Activated CD8-positive, alpha-beta memory T cell treated with anti-CD3 and anti-CD28 coated beads for 1 hour (primary cell): ENCODE results near the gene OVCA2.

Experiments
- DNase-seq, 2 donors: peaks; one replicate each; pipeline ENCODE4 v3.0.0-alpha.2; 2020; ENCODE audit warnings: low read depth in 1 of 2; ENCODE audit errors: extremely low read depth in 1 of 2

OVCA2 gene

GRCh38 chr17:2063261-2064146 lies 21.7 kb downstream of the OVCA2 start:
- DNase-seq: no peak

- no peak for DNase-seq
Measured at GRCh38 chr17:2064147-2064489, 22.3 kb downstream of the OVCA2 start.

- no peak for DNase-seq
Measured at GRCh38 chr17:2064520-2064971, 22.7 kb downstream of the OVCA2 start.

GRCh38 chr17:2064980-2065785 lies 23.4 kb downstream of the OVCA2 start:
- no peak for DNase-seq

DNA sequence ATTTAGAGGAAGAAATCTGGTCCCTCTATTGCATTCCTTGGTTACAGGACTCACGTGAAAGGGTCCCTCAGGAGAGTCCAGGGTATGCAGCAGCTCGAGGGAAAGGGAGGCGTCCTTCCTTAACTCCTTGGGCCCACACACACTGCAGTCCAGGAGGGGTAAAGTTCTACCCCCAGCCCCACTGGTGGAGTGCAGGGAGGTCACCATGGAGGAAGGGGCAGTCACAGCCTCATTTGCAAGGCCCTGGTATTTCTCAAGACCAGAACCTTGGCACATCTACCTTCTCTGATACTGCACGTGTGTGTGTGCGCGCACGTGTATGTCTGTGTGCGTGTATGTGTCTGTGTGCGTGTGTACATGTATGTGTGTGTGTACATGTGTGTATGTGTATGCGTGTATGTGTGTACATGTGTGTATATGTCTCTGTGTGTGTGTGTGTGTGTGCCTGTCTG lies 24.2 kb downstream of the OVCA2 start:
- DNase-seq: no peak

DNA sequence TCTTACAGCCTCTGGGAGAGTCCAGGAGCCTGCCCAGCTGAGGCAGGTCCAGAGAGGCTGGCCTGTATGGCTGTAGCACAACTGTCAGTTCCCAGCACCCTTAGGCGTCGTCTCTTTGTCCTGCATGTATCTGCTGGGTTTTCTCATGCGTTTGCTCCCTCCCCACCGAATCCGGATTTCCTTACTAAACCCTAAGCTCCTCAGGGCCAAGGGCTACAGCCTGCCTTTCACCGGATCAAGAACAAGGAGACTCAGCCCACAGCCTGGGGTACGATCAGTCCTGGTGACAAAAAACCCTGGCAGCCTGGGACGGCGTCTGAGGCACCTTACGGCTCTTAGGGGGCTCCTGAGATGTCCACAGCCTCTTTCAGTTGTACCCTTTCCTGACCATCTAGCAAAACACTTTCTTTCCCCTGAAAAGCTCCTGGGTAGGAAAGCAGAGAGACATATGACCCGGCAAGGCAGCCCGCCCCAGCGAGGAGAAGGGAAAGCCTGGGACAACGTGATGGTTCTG lies 25.3 kb downstream of the OVCA2 start:
- no peak for DNase-seq

GRCh38 chr17:2067608-2068024 lies 25.8 kb downstream of the OVCA2 start:
- no peak for DNase-seq

- no peak for DNase-seq
Measured at GRCh38 chr17:2068031-2068518, 26.3 kb downstream of the OVCA2 start.

- DNase-seq: no peak
Measured at GRCh38 chr17:2068519-2069051, 26.8 kb downstream of the OVCA2 start.

GRCh38 chr17:2070241-2071023 lies 28.6 kb downstream of the OVCA2 start:
- no peak for DNase-seq

- no peak for DNase-seq
Measured at GRCh38 chr17:2071024-2071385, 29.2 kb downstream of the OVCA2 start.

DNA sequence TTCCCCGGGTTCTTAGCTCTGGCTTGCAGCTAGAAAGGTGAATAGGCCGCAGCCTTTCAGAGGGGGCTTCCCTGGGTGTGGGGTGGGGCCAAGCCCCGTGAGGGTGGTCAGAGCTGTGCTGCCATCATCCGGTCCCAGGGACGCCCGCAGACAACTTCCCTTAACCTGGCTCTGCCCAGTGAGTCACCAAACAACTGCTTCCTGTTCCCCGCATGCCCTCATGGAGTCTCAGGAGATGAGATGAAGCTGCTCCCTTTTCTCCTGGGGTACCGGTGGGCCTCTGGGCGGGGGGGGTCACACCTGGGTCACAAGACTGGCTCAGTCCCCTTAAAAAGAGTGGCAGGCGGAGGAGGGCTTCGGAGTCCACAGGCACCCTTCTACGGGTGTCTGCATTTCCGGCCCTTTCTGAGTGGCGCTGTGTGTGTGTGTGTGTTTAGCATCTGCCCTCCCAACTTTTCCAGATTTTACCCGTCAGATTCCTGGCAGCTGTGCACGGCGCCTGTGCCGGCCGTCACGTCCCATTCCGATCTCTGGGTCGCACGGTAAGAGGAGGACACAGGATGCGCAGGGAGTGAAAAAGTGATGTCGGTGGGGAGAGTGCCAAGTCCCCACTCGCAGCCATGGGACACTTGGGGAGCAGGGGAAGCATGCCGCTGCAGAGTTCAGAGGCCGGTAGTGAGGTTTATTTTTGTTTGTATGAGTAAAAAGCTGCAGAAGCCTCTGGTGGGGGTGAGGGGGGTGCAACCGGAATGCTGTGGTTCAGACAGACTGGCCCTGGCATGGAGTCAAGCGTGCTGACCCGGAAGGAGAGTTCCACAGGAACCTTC lies 29.8 kb downstream of the OVCA2 start:
- DNase-seq: no peak

GRCh38 chr17:2074919-2075318 lies 33.1 kb downstream of the OVCA2 start:
- no peak for DNase-seq

- no peak for DNase-seq
Measured at GRCh38 chr17:2075336-2076086, 33.7 kb downstream of the OVCA2 start.

DNA sequence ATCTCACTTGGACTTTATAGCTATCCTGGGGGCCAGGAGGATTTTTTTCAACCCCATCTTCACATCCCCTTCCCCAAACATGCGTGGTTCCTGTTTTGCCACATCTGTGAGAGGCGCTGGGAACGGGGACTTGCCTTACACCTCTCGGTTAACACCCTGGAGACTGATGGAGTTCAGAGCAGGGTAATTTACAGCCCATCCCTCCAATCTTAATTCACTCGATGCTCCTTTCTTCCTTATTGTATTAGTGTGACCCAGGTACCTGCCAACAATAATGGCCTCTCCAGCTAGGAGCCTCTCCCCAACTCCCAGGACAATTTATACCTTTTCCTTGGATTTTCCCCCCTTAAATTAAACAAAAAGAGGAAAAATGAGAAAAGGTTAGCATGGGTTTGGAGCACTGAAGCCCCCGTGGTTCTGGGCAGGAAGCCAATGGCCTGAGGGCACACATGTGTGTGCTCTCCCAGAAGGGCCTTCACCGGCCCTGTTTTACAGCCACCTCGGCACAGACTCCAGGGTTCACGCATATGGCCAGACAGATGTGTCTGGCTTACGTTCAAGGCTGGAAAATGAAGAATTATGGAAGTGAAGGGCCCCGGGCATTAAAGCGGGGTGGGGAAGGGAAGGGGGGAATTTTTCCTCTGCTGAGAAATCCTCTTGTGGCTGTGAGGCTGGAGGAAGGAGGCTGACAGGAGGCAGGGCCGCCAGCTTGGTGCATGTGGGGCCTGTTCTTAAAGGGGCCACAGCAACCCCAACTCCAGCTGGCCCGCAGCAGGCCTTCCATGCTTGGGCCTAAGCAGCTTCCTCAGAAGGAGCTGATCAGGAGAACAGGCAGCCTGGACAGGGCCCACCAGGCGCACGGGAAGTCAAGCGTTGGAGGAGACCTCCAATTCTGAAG lies 34.5 kb downstream of the OVCA2 start:
- no peak for DNase-seq

DNA sequence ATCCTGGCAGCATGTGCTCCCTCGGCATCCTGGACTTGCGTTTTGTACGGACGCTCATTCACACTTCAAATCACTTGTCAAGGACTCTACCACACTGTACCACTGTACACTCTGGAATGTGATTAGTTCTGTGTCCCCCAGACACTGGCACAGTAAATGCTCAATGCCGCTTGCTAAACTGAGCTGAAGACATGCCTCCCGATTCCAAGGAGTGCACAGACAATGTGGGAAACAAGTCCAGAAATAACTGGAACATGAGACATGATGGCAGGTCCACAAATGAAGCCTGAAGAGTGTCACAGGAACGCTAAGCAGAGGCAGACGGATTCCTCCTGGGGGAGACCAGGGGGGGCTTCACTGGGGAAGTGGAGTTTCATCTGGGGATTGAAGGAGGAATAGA lies 35.2 kb downstream of the OVCA2 start:
- DNase-seq: no peak

DNA sequence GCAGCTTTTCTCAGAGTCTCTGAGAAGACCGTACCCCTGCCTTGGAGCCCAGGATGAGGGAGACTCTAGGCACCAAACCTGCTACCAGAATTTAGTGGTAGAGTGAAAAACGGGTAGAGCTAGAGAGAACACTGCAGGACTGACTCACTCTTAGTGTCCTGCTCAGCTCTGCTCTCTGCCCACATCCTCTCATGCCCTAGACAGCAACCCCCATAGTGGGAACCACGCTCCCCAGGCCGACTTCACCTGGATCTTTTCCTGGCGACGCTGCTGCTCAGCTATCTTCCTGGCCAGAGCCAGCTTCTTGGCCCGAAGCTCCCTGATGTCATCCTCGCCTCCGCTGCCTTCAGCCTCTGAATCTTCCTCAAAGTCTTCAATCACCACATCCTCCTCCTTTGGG lies 39.7 kb downstream of the OVCA2 start:
- no peak for DNase-seq
